Activated CD8-positive, alpha-beta memory T cell treated with anti-CD3 and anti-CD28 coated beads, Interleukin-2, amount 50 U/mL, for 24 hours (primary cell): ENCODE data around the gene MYOG.

Experiments used
- DNase-seq: peaks from one replicate; pipeline ENCODE4 v3.0.0-alpha.2; 2020; ENCODE audit errors: extremely low read depth

Gene MYOG

DNA sequence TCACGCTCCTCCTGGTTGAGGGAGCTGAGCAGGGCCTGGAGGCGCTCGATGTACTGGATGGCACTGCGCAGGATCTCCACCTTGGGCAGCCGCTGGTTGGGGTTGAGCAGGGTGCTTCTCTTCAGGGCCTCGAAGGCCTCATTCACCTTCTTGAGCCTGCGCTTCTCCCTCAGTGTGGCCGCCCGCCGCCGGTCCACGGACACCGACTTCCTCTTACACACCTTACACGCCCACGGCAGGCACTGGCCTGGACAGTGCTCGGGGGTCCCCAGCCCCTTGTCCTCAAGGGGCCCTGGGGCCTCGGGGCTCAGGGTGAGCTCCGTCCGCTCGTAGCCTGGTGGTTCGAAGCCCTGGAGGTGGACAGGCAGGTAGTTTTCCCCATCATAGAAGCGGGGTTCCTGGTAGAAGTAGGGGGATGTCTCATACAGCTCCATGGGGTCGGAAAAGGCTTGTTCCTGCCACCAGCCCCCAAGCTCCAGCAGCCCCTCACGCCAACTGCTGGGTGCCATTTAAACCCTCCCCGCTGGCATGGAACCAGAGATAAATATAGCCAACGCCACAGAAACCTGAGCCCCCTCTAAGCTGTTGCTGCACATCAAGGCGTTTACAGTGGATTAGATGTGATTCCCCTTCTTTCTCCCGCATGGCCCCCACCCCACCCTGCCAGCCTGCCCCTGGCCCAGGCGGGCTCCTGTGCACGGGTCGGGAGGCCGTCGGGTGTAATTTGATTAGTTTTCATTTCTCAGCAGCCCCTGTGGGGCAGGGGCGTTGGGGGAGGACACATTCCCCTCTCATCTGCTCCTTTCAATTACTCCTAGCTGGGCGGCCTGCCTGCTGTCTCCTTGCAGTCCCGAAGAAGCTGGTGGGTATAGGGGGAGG is at the start of gene MYOG:
Gene MYOG (minus strand): TSS at position 485 of the 879 bp plus-strand sequence. CDS start 51 bp downstream, at position 434.
- DNase-seq: no peak

DNA sequence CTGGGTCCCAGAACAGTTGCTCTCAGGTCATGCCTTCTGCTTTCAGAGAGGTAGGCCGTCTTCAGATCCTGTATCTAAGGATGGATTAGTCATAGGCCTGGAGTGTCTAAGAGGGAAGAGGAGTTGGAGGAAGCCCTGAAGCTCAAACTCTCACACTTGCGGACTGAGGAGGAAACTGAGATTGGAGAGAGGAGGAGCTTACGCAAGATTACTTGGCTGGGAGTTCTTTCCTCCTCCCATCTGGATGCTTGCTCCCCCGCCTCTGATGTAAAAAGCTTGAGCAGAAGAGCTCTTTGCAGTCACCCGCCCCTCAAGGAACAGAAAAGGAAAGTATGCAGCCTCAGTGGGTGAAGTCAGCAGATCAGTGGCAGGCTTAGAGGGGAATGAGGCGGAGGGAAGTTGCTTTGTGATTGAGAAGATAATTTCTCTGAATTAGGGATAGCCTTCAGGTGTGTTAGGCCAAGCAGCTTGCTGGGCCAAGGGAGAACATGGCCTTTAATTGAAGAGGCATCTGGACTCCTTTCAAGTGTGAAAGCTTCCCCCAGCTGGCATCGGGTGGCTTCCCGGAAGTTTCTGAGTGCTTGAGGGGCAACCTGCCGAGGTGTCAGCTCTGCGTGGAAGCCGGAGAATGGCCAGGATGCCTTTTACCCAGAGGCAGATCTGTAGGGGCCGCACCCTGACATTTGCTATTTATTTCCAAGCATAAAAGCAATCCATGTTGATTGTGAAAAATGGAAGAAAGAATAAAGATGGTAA is 48.3 kb upstream of the MYOG start:
- DNase-seq: no peak

DNA sequence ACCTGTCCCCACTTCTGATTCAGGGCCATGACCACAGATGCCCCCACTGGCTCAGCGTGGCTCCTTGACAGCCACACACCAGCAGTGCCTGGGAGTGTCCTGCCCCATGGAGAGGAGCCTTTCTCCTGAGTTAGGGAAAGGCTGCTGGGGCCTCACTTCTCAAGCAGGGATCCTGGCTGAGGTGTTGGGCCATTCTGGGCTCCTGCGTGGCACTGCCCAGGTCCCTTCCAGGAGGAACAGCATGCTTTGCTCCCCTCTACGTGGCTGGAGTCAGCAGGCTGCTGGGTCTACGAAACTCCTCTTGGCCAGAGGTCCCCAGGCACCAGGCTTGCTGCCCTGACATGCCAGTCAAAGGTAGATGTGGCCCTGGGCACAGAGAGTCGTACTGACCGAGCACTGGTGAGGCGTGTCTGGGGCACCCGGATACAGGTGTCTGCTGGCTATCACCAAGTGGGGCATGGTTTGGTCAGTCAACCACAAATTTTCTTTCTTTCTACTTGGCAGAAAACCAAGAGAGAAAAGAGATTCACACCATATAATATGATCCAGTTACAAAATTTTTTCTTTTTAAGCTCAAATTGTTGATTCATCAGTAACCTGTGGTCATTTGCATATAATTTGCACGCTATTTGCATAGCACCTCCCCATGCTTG is 45.9 kb upstream of the MYOG start:
- DNase-seq: no peak

DNA sequence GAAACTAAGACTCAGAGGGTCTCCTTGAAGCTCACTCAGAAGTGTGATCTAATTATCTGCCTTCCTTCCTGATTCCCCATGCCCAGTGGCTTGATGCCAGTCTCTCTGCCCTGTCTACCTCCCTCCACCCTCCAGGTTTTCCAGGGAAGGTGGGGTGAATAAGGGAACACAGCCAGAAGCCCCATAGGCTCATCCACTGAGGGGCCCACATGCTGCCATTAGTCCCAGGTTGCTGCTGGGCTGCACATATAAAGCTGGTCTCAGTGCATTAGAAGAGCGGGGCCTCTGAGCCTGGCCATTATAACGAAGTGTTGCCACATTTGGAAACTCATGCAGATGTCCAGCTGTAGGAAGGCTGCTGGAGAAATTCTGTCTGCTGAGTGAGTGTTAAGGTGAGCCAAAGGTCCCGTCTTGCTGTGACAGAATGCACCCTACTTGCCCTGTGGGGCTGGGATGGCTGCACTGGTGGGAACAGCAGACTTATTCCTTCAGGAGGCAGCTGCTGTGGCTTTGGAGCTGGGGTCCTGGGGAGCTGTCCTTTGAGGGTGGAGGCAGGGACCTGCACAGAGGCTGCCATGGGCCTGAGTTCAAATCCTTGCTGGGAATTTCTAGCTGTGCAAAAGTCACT is 44.7 kb upstream of the MYOG start:
- DNase-seq: no peak

DNA sequence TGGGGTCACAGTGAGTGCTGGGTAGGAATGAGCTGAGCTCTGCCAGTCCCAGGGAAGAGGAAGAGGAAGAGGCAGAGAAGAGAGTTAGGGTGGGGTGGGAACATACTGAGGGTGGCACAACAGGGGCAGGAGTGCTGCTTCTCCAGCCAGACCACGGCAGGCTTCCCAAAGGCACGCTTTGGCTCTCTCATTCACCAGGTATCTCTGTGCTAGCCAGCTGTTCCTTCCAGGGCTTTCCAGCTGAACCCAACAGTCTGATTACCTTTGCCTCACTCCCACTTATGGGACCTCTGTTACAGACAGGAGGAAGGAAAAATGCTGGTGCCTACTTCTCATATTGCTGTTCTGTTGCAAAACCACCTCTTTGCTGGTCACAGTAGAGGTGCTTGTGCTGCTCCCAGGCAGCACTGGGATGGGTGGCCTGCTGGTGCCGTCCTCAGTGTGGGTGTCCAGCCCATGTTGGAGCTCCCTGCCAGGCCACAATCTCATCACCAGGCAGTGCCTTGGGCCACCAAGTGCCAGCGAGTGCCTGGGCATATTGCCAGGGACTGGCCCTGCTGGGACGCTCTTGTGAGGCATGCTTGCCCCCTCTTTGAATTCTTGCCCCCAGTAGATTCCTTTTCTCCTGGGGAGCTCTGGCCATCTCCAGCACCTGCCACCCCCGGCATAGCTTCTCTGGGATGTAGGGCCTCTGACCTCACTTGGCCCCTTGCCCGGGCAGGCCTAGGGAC is 43.9 kb upstream of the MYOG start:
- DNase-seq: no peak

DNA sequence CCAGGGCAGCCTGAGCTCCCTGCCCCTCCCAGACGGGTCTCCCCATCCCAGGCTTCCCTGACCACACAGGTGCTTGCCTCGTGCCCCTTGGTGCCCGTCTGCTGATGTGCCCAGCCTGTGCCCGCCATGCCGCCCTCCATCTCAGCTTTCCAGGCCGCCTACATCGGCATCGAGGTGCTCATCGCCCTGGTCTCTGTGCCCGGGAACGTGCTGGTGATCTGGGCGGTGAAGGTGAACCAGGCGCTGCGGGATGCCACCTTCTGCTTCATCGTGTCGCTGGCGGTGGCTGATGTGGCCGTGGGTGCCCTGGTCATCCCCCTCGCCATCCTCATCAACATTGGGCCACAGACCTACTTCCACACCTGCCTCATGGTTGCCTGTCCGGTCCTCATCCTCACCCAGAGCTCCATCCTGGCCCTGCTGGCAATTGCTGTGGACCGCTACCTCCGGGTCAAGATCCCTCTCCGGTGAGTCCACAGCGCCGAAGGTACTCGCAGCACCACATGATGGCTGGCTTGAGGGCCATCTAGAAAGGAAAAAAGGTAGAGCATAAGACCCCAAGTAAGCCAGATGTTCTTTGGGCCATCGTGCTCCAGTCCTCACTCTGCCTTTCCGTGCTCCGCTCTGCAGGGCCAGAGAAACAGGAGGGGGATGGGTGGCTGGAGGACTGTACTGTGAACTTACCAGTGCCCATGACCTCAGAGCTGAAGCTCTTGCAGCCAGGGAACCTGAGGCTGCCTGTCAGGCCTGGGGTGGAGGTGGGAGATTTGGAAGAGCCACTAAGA is 43.1 kb upstream of the MYOG start:
- no peak for DNase-seq

DNA sequence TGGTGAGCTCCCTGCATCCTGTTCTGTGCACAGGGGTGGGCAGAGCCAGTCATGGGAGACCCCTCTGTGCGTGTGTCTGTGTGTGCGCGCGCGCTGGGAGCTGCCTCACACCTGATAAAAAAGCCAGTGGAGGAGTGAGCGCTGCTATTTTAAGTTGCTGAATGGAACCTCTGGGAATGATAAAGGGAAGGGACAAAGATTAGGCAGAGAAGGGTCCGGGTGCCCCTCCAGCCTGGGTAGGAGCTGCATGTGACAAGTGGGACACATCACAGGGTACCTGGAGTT is 42.6 kb upstream of the MYOG start:
- no peak for DNase-seq

DNA sequence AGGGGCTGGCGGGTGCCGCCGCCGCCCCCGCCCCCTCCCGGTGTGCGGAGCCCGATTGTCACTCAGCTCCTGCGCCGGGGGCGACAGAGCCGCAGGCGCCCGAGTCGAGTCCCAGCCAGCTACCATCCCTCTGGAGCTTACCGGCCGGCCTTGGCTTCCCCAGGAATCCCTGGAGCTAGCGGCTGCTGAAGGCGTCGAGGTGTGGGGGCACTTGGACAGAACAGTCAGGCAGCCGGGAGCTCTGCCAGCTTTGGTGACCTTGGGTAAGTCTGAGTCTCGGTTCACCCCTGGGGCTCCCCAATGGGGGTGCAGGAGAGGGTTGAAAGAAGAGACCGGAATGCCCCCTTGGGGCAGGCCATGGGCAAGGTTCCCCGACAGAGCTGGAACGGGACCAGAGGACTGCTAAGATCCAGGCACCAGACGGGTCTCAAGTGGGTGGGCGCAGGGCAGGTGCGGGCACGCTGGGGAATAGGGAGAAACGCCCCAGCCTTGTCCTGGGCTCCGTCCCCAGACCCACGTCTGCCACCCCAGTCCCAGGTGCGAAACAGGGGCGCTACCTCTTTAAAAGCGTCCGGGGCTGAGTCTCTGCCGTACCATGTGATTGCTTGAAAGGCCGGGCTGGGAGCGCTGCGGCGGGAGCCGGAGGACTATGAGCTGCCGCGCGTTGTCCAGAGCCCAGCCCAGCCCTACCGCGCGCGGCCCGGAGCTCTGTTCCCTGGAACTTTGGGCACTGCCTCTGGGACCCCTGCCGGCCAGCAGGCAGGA is 42.0 kb upstream of the MYOG start, which contains the start of gene ADORA1:
Gene ADORA1 (plus strand): TSS at position 61 of the 765 bp plus-strand sequence. CDS start 1,116 bp downstream, outside the sequence.
- no peak for DNase-seq

DNA sequence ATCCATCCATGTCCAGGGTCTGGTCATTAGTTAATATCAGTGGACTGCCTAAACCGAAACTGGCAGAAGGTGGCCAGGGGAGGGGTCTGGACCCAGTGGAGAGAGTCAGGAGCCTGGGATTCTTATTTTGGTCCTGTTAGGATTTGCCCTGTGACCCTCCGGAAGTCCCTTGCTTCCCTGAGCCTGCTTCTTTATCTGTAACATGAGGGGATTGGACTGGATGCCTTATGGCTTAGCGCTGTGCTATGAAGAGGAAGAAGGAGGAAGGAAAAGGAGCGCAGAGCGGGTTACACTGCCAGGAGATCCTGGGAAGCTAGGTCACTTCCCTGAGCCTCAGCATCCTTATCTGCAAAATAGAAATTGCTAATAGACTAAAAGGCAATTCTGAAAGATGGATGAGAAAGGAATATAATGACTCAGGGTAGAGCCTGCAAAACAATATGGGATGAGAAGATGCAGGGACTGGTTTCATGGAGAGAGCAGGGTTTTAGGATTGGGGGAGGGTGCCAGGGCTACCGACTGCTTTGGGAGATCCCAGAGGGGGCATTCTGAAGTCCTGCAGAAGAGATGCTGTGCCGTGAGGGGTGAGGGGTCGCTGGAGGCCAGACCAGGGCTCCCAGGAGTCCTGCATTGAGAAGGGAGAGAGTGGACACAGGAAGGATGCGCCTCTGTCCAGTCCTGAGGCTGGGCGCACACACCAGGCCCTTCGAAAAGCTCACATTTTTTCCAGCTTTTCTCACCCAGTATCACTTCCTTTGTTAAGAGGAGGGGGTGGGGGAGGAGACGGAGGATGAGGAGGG is 41.3 kb upstream of the MYOG start:
- no peak for DNase-seq

DNA sequence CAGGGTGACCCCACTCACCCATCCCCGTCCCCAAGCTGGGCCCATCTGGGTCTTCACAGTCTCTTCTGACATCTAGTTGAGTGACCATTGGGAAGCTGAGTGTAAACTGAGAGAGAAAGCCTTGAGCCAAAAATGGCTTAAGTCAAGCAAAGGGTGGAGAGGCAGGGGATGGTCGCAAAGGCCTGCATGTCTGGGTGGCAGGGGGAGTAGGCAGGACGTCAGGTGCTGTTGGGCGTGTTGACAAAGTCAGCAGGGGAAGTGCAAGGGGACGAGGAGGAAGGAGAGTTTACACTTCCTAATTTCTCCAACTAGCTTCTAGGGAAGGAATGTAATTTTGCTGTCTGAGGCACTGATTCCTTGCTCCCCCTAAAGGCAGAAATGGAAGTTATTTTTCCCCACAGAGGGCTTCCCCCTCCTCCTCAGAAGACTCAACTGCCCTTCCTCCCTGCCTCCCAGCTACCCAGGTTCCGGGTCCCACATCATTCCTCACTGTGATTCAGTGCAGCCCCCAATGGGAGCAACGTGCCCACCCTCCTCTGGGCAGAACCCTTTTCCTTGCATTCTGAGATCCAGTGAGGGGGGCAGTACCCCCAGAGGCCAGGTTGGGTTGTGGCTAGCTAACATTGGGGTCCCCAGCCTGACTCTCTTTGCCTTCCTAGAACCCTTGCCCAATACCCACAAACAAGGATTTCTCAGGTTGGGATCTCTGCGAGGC is 40.5 kb upstream of the MYOG start:
- no peak for DNase-seq

DNA sequence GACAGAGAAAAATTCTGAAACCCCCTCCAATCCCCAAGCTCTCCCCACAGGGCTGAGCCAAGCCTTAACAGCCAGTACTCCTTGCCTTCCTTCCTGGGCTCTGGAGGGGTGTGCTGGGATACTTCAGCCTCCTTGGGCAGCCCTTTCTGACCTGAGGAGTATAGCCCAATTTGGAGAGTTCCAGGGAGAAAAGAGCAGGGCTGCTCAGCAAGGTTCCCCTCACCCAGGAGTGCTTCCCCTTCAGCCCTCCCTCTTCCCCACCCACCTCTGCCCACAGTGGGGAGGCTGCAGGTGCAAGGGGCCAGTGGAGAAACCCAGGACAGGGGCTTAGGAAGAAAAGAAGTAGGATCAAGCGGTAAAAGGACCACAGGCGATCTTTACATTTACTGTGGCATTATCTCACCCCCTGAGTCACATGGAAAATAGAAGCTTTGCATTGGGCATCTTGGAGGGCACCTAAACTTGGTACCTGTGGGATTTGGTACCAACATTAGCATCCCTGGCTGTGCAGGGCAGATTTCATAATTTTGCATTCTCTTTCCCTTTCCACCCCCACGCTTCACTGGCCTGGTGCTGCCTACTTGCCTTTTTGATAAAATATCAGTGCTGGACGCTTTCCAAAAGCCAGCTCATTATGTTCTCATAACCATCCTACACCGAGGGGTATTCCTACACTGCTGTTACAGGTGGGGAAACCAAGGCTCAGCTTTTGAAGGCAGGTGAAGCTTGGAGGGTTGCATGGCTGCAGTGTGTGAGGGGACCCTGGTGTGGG is 38.9 kb upstream of the MYOG start:
- DNase-seq: no peak

DNA sequence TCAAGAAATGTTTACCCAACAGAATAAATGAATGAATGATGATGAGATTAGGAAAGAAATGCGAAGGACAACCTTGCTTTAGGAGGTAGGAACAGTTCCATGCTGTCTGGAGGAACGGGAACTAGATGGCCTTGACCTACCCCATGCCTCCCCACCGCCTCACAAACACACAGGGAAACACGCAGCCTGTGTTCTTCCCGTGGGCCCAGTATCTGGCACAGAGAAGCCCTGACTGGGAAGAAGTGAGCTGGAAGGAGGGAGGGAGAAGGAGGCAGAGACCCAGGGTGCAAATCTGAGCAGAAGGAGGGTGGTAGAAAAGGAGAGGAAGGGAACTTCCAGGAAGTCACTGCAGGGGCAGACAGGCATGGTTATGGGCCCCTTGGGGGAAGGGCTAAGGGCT is 38.2 kb upstream of the MYOG start:
- no peak for DNase-seq

DNA sequence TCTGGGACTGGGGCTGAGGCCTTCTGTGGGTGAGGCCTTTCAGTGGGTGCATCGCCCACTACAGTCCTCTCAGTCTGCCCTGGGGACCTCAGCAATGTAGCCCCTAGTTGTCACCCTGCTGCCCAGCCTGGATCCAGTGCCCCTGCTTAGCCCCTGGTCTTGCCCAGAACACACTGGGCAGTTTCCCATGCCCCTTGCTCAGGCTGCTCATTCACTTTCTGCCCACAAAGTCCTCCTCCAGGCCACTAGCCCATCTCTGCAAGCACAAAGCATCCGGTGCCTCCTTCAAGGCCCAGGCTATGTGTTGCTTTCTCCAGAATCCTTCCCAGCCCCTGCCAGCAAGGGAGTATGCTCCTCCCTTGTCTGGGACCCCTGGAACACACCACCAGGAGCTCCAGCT is 36.3 kb upstream of the MYOG start:
- DNase-seq: no peak

DNA sequence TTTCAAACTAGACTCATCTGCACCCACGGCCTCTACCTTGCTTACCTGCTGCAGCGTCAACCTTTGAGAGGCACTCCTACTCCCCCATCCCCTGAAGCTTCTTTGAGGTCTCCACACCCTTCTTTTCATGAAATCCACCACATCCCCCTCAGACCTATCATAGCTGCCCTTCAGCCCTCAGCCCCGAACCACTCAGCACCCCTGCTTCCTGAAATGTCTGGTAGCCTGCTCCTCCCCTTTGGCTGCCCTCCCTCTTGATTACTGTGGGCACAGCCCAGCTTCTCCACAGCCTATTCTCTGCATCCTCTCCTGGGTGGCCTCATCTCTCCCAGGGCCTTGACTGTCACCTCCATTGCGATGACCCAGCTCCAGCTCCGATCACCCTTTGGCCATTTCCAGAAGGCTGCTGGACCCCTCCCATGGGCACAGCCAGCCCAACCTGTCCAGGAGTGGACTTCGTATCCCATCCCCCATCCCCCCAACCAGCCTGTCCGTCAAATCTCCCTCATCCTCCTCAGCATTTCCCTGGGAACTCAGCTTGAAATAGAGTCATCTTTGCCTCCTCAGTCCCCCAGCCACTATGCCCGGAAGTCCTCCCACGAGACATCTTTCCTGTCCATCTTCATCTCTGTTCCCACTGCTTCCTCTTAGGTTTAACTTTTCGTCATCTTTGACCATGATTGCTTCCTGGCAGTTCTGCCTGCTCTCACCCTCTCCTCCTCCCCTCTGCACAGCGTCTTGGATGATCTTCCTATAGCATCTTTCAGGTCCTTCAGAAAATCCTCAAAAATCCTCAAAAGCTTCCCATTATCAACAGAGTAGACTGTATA is 35.6 kb upstream of the MYOG start:
- DNase-seq: no peak

DNA sequence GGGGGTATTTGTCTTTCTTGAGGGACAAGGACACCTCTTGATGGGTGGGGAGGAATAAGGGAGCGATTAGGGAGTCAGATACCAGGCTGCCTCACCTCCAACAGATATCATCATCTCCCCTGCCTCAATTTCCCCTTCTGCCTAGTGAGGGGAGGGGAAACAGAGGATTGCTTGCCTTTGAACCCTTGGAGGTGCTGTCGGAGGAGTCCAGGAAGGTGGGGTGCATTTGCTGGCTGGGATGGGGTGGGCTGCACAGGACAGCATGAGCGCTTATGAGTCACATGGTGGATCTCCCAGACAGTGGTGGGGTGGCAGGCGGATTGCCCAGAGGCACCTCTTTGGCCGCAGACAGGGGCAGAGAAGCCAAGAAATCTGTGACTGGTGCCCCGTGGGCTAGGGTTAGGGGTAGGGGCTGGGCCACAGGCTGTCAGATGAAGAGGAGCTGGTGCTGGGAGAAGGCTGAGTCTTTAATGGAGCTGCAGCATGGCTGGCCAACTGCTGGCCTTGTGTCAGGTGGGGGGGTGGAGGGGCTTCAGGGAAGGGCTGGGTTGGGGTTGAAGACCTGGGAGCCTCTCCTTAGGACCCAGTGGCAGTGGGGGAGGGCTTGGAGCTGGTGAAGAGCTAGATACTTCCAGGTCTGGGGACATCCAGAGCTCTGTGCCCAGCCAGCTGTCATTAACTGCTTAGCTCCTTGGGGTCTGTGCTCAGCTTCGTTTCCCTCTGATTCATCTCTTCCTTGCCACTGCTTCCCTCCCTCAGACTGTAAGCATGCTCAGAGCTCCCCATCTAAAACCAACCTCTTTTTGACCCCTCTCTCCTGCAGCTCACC is 34.7 kb upstream of the MYOG start:
- DNase-seq: no peak
